HepG2 (cell line): Measurements from ENCODE around the gene MS4A1. TPM values are rescaled to one million over a fixed set of nuclear protein-coding genes. Genes with fewer than 3 reads are reported as not detected.

Source experiments
- ATAC-seq: fragments of 200-7000 bp; cut with Tn5 transposase; 3 replicates; pipeline ENCODE4 v1.9.1; 2020; ENCODE audit warnings: mild to moderate bottlenecking, moderate library complexity
- BruUV-seq: library from RNA; stranded (reverse); fragments of 400-500 nt; replicated peaks from 2 replicates; lab custom pipeline; 2021; lab: Mats Ljungman, UMichigan
- CTCF ChIA-PET: fragments of 300-600 bp; formaldehyde crosslinking; extraction: SDS; loops from one replicate; lab custom pipeline; 2021; ENCODE audit warnings: low total read pairs, inconsistent platforms, low intra/inter-chr PET ratio; lab: Yijun Ruan, JAX
- POLR2A ChIA-PET: fragments of 350-600 bp; sonication (Branson Sonifier 250); formaldehyde crosslinking; loops from one replicate; lab custom pipeline; 2020; ENCODE audit warnings: antibody characterized with exemption, inconsistent platforms; lab: Yijun Ruan, JAX
- DNase-seq: peaks from one replicate; pipeline ENCODE4 v3.0.0-alpha.2; 2015; ENCODE audit warnings: low spot score
- FAIRE-seq: peaks from 3 replicates; lab custom pipeline; 2011; peaks lifted over from hg19 to GRCh38; lab: Jason Lieb, UNC
- H2AFZ ChIP-seq: one replicate; pipeline ENCODE4 v1.6.1; 2011; ENCODE audit warnings: low read length, inconsistent platforms
- H3K27ac ChIP-seq: fragments of 300-600 bp; 3 replicates; pipeline ENCODE4 v1.8.0; 2011; ENCODE audit warnings: mixed run types, mild to moderate bottlenecking, mixed read lengths, low read length, inconsistent platforms; ENCODE audit not compliant: insufficient read depth; ENCODE audit errors: extremely low read length
- H3K27me3 ChIP-seq, 2 experiments: fragments of 200-600 bp in 1 of 2; 2 replicates in 1 of 2; 3 replicates in 1 of 2; pipeline versions ENCODE4 v1.6.0 to v1.8.0; 2011; ENCODE audit warnings: low read length in 2 of 2, mild to moderate bottlenecking in 2 of 2, moderate library complexity in 2 of 2, inconsistent platforms in 1 of 2; ENCODE audit not compliant: insufficient read depth in 2 of 2, control insufficient read depth in 1 of 2
- H3K36me3 ChIP-seq, 2 experiments: fragments of 200-600 bp in 1 of 2; replicated peaks in 1 of 2; 2 replicates in 1 of 2; 3 replicates in 1 of 2; pipeline versions ENCODE4 v1.5.1 to v1.8.0; 2011; ENCODE audit warnings: low read length in 2 of 2, inconsistent platforms in 1 of 2; ENCODE audit not compliant: insufficient read depth in 2 of 2, control insufficient read depth in 1 of 2
- H3K4me1 ChIP-seq: 2 replicates; pipeline ENCODE4 v1.5.1; 2012; ENCODE audit warnings: low read length, inconsistent platforms; ENCODE audit not compliant: insufficient read depth
- H3K4me2 ChIP-seq: 2 replicates; pipeline ENCODE4 v1.6.0; 2011; ENCODE audit warnings: low read depth, low read length, inconsistent platforms
- H3K4me3 ChIP-seq, 3 experiments: fragments of 200-600 bp in 1 of 3; sonication (generic), shearing (Covaris generic) in 1 of 3; replicated peaks in 1 of 3; 2 replicates each; pipeline ENCODE4 v1.5.1; 2011 to 2016; ENCODE audit warnings: low read length in 3 of 3, inconsistent platforms in 2 of 3, low read depth in 2 of 3, mild to moderate bottlenecking in 2 of 3, control low read depth in 1 of 3, mixed read lengths in 1 of 3; ENCODE audit not compliant: insufficient read depth in 1 of 3
- H3K79me2 ChIP-seq: one replicate; pipeline ENCODE4 v1.6.1; 2011; ENCODE audit warnings: low read length, inconsistent platforms; ENCODE audit not compliant: insufficient read depth
- H3K9ac ChIP-seq: 2 replicates; pipeline ENCODE4 v1.6.0; 2011; ENCODE audit warnings: mild to moderate bottlenecking, low read depth, low read length, inconsistent platforms; ENCODE audit not compliant: insufficient read depth
- H3K9me3 ChIP-seq: 2 replicates; pipeline ENCODE4 v1.5.1; 2012; ENCODE audit warnings: mild to moderate bottlenecking, low read length
- H4K20me1 ChIP-seq: 2 replicates; pipeline ENCODE4 v1.6.0; 2011; ENCODE audit warnings: inconsistent platforms, mild to moderate bottlenecking, low read length, moderate library complexity; ENCODE audit not compliant: insufficient read depth
- HNRNPH1 ChIP-seq: fragments of 200-400 bp; formaldehyde crosslinking; optimal IDR thresholded peaks from 2 replicates; pipeline ENCODE3; 2017; ENCODE audit warnings: mild to moderate bottlenecking, low read depth, low read length
- MAFF ChIP-seq: IDR thresholded peaks from 2 replicates; pipeline ENCODE4 v1.6.1; 2011; ENCODE audit warnings: low read depth, low read length, improper control_type of control experiment
- MAFK ChIP-seq, 2 experiments: IDR thresholded peaks in 1 of 2; conservative IDR thresholded peaks in 1 of 2; 2 replicates each; pipeline ENCODE4 v1.6.1; 2011; ENCODE audit warnings: improper control_type of control experiment in 2 of 2, low read length in 2 of 2
- MTA1 ChIP-seq: sonication (generic); formaldehyde crosslinking; IDR thresholded peaks from 2 replicates; pipeline ENCODE4 v1.4.0; 2020; ENCODE audit warnings: missing genetic modification reagents, mild to moderate bottlenecking, borderline replicate concordance
- SP1 ChIP-seq, 2 experiments: fragments of 450-650 bp in 1 of 2; sonication (generic) in 1 of 2; formaldehyde crosslinking in 1 of 2; IDR thresholded peaks; 2 replicates each; pipeline versions ENCODE4 v1.4.0 to v1.6.1; 2016 to 2020; ENCODE audit warnings: missing genetic modification reagents in 1 of 2
- ZNF367 ChIP-seq: sonication (generic); formaldehyde crosslinking; IDR thresholded peaks from 2 replicates; pipeline ENCODE4 v1.4.0; 2020; ENCODE audit warnings: missing genetic modification reagents, borderline replicate concordance
- ZNF383 ChIP-seq: sonication (generic); formaldehyde crosslinking; IDR thresholded peaks from 2 replicates; pipeline ENCODE4 v1.4.0; 2020; ENCODE audit warnings: missing genetic modification reagents, mild to moderate bottlenecking, borderline replicate concordance
- ZNF672 ChIP-seq: sonication (generic); formaldehyde crosslinking; IDR thresholded peaks from 2 replicates; pipeline ENCODE4 v1.8.1; 2022; ENCODE audit warnings: missing genetic modification reagents
- WGBS: methylation state at CpG from one replicate; pipeline ENCODE4 v1.1.6; 2017; ENCODE audit warnings: low lambda C conversion rate; 5-methylcytosine and 5-hydroxymethylcytosine counted together
- in situ Hi-C: cut with HindIII; loops from 2 replicates; pipeline ENCODE4 v1.10.0; 2017; ENCODE audit warnings: low pct_unique_long_range_greater_than_20kb; ENCODE audit not compliant: extremely low pct_ligation_motif_present
- intact Hi-C: fragments of 100-400 bp; cut with micrococcal nuclease; formaldehyde crosslinking; loops from one replicate; pipeline ENCODE4 v1.10.0; 2022; ENCODE audit not compliant: unreplicated experiment
- polyA plus RNA-seq, 8 experiments: library from polyadenylated mRNA; depleted of rRNA in 3 of 8; stranded (reverse) in 7 of 8; unstranded in 1 of 8; fragments of >200 nt; fragmentation: Illumina TruSeq in 4 of 8; extraction: Trizol in 4 of 8; gene quantifications; 2 replicates each; pipeline versions ENCODE4 v1.2.1 to v1.2.3, GENCODE V29; 2011 to 2016; ENCODE audit warnings: low read depth in 4 of 8, missing spikeins in 1 of 8, mixed read lengths in 1 of 8; ENCODE audit not compliant: insufficient read depth in 1 of 8
- total RNA-seq, 5 experiments: library from RNA; depleted of rRNA; stranded (reverse); fragments of >200 nt; fragmentation: Illumina TruSeq; extraction: Trizol; gene quantifications; 2 replicates each; pipeline ENCODE4 v1.2.3, GENCODE V29; 2016; ENCODE audit warnings: low read depth in 1 of 5
- TF ChIP-seq, protein P1 (sequence below): sonication (generic); formaldehyde crosslinking; IDR thresholded peaks from 2 replicates; pipeline ENCODE4; 2020; ENCODE audit warnings: missing genetic modification reagents, mild to moderate bottlenecking, borderline replicate concordance

MS4A1 gene
- total and polyA plus RNA-seq, 2 of the 13 experiments (the other 11 are each of a cell fraction or from before 2014, with no cell fraction given): 0.01 TPM; not detected in 1

DNA sequence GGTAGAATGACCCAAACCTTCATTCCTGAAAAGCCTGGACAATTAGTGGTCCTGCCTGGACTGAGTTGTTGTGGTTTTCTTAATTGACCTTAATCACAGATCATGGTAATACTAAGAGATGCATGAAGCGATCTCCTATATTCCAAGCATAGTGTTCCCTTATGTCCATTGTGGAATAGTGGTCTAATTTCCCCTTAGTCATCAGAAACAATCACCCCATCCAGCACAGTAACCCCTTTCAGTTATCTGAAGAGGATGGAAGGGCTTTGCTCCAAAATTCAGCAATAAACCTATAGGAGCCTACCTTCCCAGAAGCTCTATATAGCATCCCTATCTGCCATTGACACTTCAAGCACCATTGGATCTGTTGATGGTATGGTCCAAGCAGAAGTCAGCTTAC lies 33.0 kb upstream of the MS4A1 start:
- no peak for TF ChIP-seq SP1 (IDR thresholded peaks at IDR 0.05)
- TF ChIP-seq SP1 (CRISPR knock-in tag; IDR thresholded peaks at IDR 0.05): no peak
- TF ChIP-seq MAFK (conservative IDR thresholded peaks at IDR 0.05 in 1 of 2, IDR thresholded peaks at IDR 0.05 in 1 of 2; ENCODE audit: low read length in 2 of 2): peak; percentile 45 to 72; a peak in 3 of 4 replicates
- TF ChIP-seq, protein P1, sequence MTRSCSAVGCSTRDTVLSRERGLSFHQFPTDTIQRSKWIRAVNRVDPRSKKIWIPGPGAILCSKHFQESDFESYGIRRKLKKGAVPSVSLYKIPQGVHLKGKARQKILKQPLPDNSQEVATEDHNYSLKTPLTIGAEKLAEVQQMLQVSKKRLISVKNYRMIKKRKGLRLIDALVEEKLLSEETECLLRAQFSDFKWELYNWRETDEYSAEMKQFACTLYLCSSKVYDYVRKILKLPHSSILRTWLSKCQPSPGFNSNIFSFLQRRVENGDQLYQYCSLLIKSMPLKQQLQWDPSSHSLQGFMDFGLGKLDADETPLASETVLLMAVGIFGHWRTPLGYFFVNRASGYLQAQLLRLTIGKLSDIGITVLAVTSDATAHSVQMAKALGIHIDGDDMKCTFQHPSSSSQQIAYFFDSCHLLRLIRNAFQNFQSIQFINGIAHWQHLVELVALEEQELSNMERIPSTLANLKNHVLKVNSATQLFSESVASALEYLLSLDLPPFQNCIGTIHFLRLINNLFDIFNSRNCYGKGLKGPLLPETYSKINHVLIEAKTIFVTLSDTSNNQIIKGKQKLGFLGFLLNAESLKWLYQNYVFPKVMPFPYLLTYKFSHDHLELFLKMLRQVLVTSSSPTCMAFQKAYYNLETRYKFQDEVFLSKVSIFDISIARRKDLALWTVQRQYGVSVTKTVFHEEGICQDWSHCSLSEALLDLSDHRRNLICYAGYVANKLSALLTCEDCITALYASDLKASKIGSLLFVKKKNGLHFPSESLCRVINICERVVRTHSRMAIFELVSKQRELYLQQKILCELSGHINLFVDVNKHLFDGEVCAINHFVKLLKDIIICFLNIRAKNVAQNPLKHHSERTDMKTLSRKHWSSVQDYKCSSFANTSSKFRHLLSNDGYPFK: no peak
- no peak for TF ChIP-seq ZNF367 (CRISPR knock-in tag)
- no peak for TF ChIP-seq MTA1 (CRISPR knock-in tag)
- TF ChIP-seq HNRNPH1: no peak
- TF ChIP-seq MAFF: peak; percentile 45; the same call in 1 of the 2 replicates
- no peak for TF ChIP-seq ZNF672 (CRISPR knock-in tag)
- TF ChIP-seq ZNF383 (CRISPR knock-in tag): no peak
- ChIA-PET CTCF (no interaction called here), POLR2A (no interaction called here)
- Histone ChIP-seq H2AFZ (no peak overlapping the region), H3K27me3 (no peaks in the 10 kb centered on the region), H3K9ac (no peak overlapping the region), H3K4me2 (no peak overlapping the region), H3K9me3 (no peaks in the 10 kb centered on the region), H3K36me3 (no peaks in the 10 kb centered on the region), H4K20me1 (no peaks in the 10 kb centered on the region), H3K79me2 (no peaks in the 10 kb centered on the region), H3K4me3 (no peak overlapping the region), H3K4me1 (no peaks in the 10 kb centered on the region), H3K27ac (no peak overlapping the region)
- in situ Hi-C loops: no loop called here
- FAIRE-seq (no peak), DNase-seq (no peak), ATAC-seq (no peak)
- 10% methylated on average over 1 of the region's 1 CpG for WGBS
- no TSS peak for BruUV-seq
- intact Hi-C loops: no loop called here
